SK-N-SH treated with all-trans-retinoic acid at 6 μM for 48 hours (cell line): ENCODE measurements around the gene ZNF70.
A peak's percentile ranks its signal among the peaks of the same experiment; 100 is the strongest.

Source experiments
- ATAC-seq: fragments of 200-7000 bp; cut with Tn5 transposase; 3 replicates; pipeline ENCODE4 v1.9.1; 2020; ENCODE audit warnings: mild to moderate bottlenecking, moderate library complexity
- ARNTL ChIP-seq: fragments of 450-650 bp; formaldehyde crosslinking; IDR thresholded peaks from 2 replicates; pipeline ENCODE4 v1.5.0; 2020; ENCODE audit warnings: low read depth, mild to moderate bottlenecking, moderate library complexity, borderline replicate concordance
- BACH2 ChIP-seq: fragments of 250-450 bp; sonication (Bioruptor Pico); IDR thresholded peaks from 2 replicates; pipeline ENCODE4 v1.9.0; 2021; ENCODE audit warnings: mild to moderate bottlenecking, borderline replicate concordance
- CSDC2 ChIP-seq: fragments of 250-450 bp; sonication (Bioruptor Pico); IDR thresholded peaks from 2 replicates; pipeline ENCODE4 v1.5.0; 2020; ENCODE audit warnings: mild to moderate bottlenecking, moderate library complexity
- GLIS3 ChIP-seq: fragments of 250-450 bp; sonication (Bioruptor Pico); IDR thresholded peaks from 2 replicates; pipeline ENCODE4 v1.5.0; 2020; ENCODE audit warnings: mild to moderate bottlenecking, moderate library complexity
- OSR1 ChIP-seq: fragments of 250-450 bp; sonication (Bioruptor Pico); IDR thresholded peaks from 2 replicates; pipeline ENCODE4 v1.8.0; 2022; ENCODE audit warnings: moderate library complexity, mild to moderate bottlenecking, inconsistent platforms
- RARB ChIP-seq: fragments of 250-450 bp; sonication (Bioruptor Pico); IDR thresholded peaks from 2 replicates; pipeline ENCODE4 v1.8.0; 2021; ENCODE audit warnings: mild to moderate bottlenecking, moderate library complexity
- SNAI2 ChIP-seq: fragments of 250-450 bp; sonication (Bioruptor Pico); IDR thresholded peaks from 2 replicates; pipeline ENCODE4 v1.5.0; 2020; ENCODE audit warnings: mild to moderate bottlenecking, moderate library complexity
- TCF4 ChIP-seq: fragments of 250-450 bp; sonication (Bioruptor Pico); IDR thresholded peaks from 2 replicates; pipeline ENCODE4 v1.8.0; 2021; ENCODE audit warnings: mild to moderate bottlenecking, moderate library complexity, borderline replicate concordance
- TOX ChIP-seq: fragments of 250-450 bp; sonication (Bioruptor Pico); IDR thresholded peaks from 2 replicates; pipeline ENCODE4 v1.8.0; 2021; ENCODE audit warnings: mild to moderate bottlenecking, moderate library complexity, borderline replicate concordance
- ZC3H10 ChIP-seq: fragments of 250-450 bp; sonication (Bioruptor Pico); IDR thresholded peaks from 2 replicates; pipeline ENCODE4 v1.5.1; 2021; ENCODE audit warnings: mild to moderate bottlenecking, moderate library complexity
- ZFP3 ChIP-seq: fragments of 250-450 bp; sonication (Bioruptor Pico); IDR thresholded peaks from 2 replicates; pipeline ENCODE4 v1.5.0; 2020; ENCODE audit warnings: mild to moderate bottlenecking, moderate library complexity
- ZFP30 ChIP-seq: fragments of 450-650 bp; formaldehyde crosslinking; IDR thresholded peaks from 2 replicates; pipeline ENCODE4 v1.5.0; 2022; ENCODE audit warnings: mild to moderate bottlenecking, moderate library complexity
- ZNF565 ChIP-seq: fragments of 450-650 bp; formaldehyde crosslinking; conservative IDR thresholded peaks from 2 replicates; pipeline ENCODE4 v1.5.0; 2020; ENCODE audit warnings: low read depth, mild to moderate bottlenecking, moderate library complexity
- ZNF70 ChIP-seq: fragments of 450-650 bp; formaldehyde crosslinking; IDR thresholded peaks from 2 replicates; pipeline ENCODE4 v1.5.0; 2020; ENCODE audit warnings: mild to moderate bottlenecking, moderate library complexity
- ZNF8 ChIP-seq: fragments of 450-650 bp; formaldehyde crosslinking; IDR thresholded peaks from 2 replicates; pipeline ENCODE4 v1.5.0; 2020; ENCODE audit warnings: mild to moderate bottlenecking, moderate library complexity
- TF ChIP-seq, protein P1 (sequence below): fragments of 250-450 bp; sonication (Bioruptor Pico); IDR thresholded peaks from 2 replicates; pipeline ENCODE4 v1.8.0; 2020; ENCODE audit warnings: mild to moderate bottlenecking, moderate library complexity, borderline replicate concordance
- TF ChIP-seq, protein P2 (sequence below): fragments of 250-450 bp; sonication (Bioruptor Pico); IDR thresholded peaks from 2 replicates; pipeline ENCODE4 v1.5.0; 2020; ENCODE audit warnings: mild to moderate bottlenecking, moderate library complexity
- TF ChIP-seq, protein P3 (sequence below): fragments of 250-450 bp; sonication (Bioruptor Pico); IDR thresholded peaks from 2 replicates; pipeline ENCODE4 v1.8.0; 2021; ENCODE audit warnings: low read depth, mild to moderate bottlenecking, moderate library complexity, borderline replicate concordance
- TF ChIP-seq, protein P4 (sequence below): fragments of 250-450 bp; sonication (Bioruptor Pico); IDR thresholded peaks from 2 replicates; pipeline ENCODE4 v1.5.1; 2020; ENCODE audit warnings: low read depth, mild to moderate bottlenecking, moderate library complexity

ZNF70 gene

DNA sequence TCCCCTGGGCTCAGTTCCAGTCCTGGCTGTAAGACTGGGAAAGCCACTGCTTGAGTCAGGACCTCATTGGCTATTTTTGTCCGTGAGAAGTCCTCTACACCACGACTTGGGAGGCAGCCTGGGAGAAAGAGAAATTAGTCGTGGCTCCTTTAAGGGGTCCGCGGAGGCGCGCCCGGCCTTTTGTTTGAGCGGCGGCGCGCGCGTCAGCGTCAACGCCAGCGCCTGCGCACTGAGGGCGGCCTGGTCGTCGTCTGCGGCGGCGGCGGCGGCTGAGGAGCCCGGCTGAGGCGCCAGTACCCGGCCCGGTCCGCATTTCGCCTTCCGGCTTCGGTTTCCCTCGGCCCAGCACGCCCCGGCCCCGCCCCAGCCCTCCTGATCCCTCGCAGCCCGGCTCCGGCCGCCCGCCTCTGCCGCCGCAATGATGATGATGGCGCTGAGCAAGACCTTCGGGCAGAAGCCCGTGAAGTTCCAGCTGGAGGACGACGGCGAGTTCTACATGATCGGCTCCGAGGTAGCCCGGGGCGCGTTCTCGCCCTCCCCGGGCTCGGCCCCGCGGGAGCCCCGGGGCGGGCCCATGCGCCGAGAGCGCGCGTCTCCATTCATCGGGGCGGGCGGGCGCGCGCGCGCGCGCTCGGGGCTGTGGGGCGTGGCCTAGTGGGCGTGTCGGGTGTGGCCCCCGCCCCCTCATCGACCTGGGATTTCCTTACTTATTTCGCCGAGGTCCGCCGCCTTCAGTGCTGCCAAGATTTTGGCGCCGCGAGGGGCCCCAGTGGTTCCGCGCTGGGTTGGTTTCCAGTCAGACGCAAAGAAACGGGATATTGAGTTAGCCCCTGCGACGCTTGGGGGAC is 36.1 kb upstream of the ZNF70 start, which contains the start of gene SMARCB1:
Gene SMARCB1, plus strand, starts transcription at position 215 of the 848 bp plus-strand sequence. Its CDS starts 204 bp downstream, at position 419.
- TF ChIP-seq BACH2 (CRISPR knock-in tag) (0 out of 2 replicates have a peak, but pooled peaks have one; percentile 30), CSDC2 (CRISPR knock-in tag) (peak; percentile 98), ZNF565 (CRISPR knock-in tag) (no peak), OSR1 (no peak), SNAI2 (peak; percentile 90; the same call in 1 of the 2 replicates), ARNTL (no peak), ZFP3 (CRISPR knock-in tag) (peak; percentile 83), ZFP30 (CRISPR knock-in tag) (no peak), ZNF70 (CRISPR knock-in tag) (peak; percentile 16; the same call in 1 of the 2 replicates), GLIS3 (CRISPR knock-in tag) (0 out of 2 replicates have a peak, but pooled peaks have one; percentile 2), ZNF8 (peak; percentile 3; the same call in 1 of the 2 replicates), ZC3H10 (CRISPR knock-in tag) (no peak)
- TF ChIP-seq, protein P1, sequence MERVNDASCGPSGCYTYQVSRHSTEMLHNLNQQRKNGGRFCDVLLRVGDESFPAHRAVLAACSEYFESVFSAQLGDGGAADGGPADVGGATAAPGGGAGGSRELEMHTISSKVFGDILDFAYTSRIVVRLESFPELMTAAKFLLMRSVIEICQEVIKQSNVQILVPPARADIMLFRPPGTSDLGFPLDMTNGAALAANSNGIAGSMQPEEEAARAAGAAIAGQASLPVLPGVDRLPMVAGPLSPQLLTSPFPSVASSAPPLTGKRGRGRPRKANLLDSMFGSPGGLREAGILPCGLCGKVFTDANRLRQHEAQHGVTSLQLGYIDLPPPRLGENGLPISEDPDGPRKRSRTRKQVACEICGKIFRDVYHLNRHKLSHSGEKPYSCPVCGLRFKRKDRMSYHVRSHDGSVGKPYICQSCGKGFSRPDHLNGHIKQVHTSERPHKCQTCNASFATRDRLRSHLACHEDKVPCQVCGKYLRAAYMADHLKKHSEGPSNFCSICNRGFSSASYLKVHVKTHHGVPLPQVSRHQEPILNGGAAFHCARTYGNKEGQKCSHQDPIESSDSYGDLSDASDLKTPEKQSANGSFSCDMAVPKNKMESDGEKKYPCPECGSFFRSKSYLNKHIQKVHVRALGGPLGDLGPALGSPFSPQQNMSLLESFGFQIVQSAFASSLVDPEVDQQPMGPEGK (CRISPR knock-in tag): no peak
- TF ChIP-seq, protein P2, sequence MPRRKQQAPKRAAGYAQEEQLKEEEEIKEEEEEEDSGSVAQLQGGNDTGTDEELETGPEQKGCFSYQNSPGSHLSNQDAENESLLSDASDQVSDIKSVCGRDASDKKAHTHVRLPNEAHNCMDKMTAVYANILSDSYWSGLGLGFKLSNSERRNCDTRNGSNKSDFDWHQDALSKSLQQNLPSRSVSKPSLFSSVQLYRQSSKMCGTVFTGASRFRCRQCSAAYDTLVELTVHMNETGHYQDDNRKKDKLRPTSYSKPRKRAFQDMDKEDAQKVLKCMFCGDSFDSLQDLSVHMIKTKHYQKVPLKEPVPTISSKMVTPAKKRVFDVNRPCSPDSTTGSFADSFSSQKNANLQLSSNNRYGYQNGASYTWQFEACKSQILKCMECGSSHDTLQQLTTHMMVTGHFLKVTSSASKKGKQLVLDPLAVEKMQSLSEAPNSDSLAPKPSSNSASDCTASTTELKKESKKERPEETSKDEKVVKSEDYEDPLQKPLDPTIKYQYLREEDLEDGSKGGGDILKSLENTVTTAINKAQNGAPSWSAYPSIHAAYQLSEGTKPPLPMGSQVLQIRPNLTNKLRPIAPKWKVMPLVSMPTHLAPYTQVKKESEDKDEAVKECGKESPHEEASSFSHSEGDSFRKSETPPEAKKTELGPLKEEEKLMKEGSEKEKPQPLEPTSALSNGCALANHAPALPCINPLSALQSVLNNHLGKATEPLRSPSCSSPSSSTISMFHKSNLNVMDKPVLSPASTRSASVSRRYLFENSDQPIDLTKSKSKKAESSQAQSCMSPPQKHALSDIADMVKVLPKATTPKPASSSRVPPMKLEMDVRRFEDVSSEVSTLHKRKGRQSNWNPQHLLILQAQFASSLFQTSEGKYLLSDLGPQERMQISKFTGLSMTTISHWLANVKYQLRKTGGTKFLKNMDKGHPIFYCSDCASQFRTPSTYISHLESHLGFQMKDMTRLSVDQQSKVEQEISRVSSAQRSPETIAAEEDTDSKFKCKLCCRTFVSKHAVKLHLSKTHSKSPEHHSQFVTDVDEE (CRISPR knock-in tag): peak; percentile 98
- ATAC-seq: peak; percentile 78

DNA sequence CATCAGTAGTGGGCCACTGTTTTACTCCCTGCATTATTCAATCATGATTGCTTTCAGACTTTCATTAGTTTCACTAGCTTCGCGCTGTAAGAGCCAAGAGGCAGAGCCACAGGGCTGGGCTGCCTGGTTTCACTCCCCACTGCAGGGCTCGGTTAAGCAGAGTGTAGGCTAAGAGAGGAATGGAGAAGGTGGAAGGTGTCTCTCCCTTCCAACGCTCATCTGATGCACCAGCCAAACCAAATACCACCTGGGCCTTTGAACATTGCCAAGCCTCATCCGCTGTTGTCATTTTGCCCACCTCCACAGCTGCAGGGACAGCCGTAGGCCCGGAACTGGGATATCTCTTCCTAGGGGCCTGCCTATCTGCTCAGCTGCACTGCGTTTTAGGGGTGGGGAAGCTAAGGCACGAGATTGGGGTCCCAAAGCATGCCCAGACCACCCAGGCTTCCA is 35.4 kb upstream of the ZNF70 start:
- TF ChIP-seq, protein P3, sequence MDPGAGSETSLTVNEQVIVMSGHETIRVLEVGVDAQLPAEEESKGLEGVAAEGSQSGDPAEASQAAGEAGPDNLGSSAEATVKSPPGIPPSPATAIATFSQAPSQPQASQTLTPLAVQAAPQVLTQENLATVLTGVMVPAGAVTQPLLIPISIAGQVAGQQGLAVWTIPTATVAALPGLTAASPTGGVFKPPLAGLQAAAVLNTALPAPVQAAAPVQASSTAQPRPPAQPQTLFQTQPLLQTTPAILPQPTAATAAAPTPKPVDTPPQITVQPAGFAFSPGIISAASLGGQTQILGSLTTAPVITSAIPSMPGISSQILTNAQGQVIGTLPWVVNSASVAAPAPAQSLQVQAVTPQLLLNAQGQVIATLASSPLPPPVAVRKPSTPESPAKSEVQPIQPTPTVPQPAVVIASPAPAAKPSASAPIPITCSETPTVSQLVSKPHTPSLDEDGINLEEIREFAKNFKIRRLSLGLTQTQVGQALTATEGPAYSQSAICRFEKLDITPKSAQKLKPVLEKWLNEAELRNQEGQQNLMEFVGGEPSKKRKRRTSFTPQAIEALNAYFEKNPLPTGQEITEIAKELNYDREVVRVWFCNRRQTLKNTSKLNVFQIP (CRISPR knock-in tag): no peak
- no peak for TF ChIP-seq OSR1
- no peak for TF ChIP-seq ZFP30 (CRISPR knock-in tag)
- TF ChIP-seq ZC3H10 (CRISPR knock-in tag): no peak
- no peak for TF ChIP-seq TOX (CRISPR knock-in tag)
- TF ChIP-seq ARNTL: no peak
- TF ChIP-seq ZNF8: no peak
- TF ChIP-seq ZNF70 (CRISPR knock-in tag): no peak
- TF ChIP-seq, protein P2 (CRISPR knock-in tag): no peak
- TF ChIP-seq GLIS3 (CRISPR knock-in tag): no peak
- TF ChIP-seq, protein P4, sequence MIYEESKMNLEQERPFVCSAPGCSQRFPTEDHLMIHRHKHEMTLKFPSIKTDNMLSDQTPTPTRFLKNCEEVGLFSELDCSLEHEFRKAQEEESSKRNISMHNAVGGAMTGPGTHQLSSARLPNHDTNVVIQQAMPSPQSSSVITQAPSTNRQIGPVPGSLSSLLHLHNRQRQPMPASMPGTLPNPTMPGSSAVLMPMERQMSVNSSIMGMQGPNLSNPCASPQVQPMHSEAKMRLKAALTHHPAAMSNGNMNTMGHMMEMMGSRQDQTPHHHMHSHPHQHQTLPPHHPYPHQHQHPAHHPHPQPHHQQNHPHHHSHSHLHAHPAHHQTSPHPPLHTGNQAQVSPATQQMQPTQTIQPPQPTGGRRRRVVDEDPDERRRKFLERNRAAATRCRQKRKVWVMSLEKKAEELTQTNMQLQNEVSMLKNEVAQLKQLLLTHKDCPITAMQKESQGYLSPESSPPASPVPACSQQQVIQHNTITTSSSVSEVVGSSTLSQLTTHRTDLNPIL (CRISPR knock-in tag): no peak
- no peak for TF ChIP-seq RARB (CRISPR knock-in tag)
- TF ChIP-seq, protein P1 (CRISPR knock-in tag): no peak
- TF ChIP-seq BACH2 (CRISPR knock-in tag): no peak
- TF ChIP-seq SNAI2: no peak
- TF ChIP-seq ZFP3 (CRISPR knock-in tag): no peak
- no peak for TF ChIP-seq TCF4 (CRISPR knock-in tag)
- ATAC-seq: no peak
